Measurements from ENCODE around the gene ZFP64. TPM values are rescaled to one million over a fixed set of nuclear protein-coding genes. Genes with fewer than 3 reads are reported as not detected.

Gene ZFP64
- 10 to 100 TPM; 11.4 to 12.8 TPM for total RNA-seq
- polyA plus RNA-seq, result 10 to 100 TPM in 1 of 2 donors, 1 to 10 TPM in 1; 6.2 to 11.2 TPM

GRCh38 chr20:52191132-52191915 lies at the start of gene ZFP64:
Gene ZFP64, minus strand, starts transcription at chr20:52191779. Its CDS starts 143 bp downstream, at chr20:52191636.
- peak within 1 kb of the TSS; percentile 90 to 96 (median 95) for H3K27ac Mint-ChIP-seq
- peaks cover 7 to 25% (median 17%) of the 10 kb centered on the region in 4 donors for H3K4me1 Mint-ChIP-seq
- H3K9me3 Mint-ChIP-seq, result peaks cover 0 to 2% (median 0%) of the 10 kb centered on the region in 8 donors
- ChIA-PET POLR2A (ENCODE audit: partially characterized antibody) (interaction anchor here (0.5 to 1.9 kb wide), 6 partner anchors 10 to 855 kb away, joined by 3 to 9 read pairs (median 3); no protein-coding TSS in a partner anchor), CTCF (ENCODE audit: partially characterized antibody) (interaction anchor here (0.7 to 1.5 kb wide), 8 partner anchors 10 to 1742 kb away, joined by 3 to 6 read pairs (median 3); no protein-coding TSS in a partner anchor)
- H3K36me3 Mint-ChIP-seq, result peaks cover 6 to 14% of the 10 kb centered on the region in 2 donors
- H3K4me1 ChIP-seq (ENCODE audit: insufficient read depth, low read length), result peaks cover 16% of the 10 kb centered on the region
- no peaks in the 10 kb centered on the region for H3K27me3 ChIP-seq (ENCODE audit: insufficient read depth, low read length)
- DNase-seq, result peak; percentile 75 to 83 (median 80)
- no peaks in the 10 kb centered on the region for H3K27me3 Mint-ChIP-seq
- H3K4me3 ChIP-seq (ENCODE audit: low read length in 2 of 2), result peak within 1 kb of the TSS; percentile 84 to 85
- H3K9me3 ChIP-seq (ENCODE audit: control insufficient read depth in 1 of 2, low read length in 2 of 2), result no peaks in the 10 kb centered on the region
- H3K27ac ChIP-seq (ENCODE audit: low read depth, low read length), result peak within 1 kb of the TSS; percentile 66
- peak within 1 kb of the TSS; percentile 95 to 98 (median 96) for H3K4me3 Mint-ChIP-seq
- H3K36me3 ChIP-seq (ENCODE audit: insufficient read depth, low read length), result peaks cover under 1% of the 10 kb centered on the region
- intact Hi-C loops (cut with micrococcal nuclease), result no loop called here

DNA sequence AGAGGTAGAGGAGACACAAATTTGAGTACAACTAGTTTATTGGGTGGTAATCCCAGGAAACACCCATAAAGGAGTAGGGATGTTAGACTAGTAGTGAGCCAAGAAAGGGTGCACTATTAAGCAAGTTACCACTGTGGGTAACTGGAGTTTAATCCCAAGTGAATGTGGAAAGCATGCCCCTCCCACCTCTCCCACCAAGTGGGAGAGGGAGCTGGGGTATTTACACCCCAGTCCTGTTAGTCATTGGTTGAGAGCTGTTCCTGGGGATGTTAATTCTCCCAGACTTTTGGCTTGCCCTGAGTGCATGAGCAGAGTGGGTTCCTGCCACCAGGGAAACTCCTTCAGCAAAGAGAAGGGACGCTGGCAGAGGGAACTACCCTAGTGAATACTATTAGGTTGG lies 49.2 kb upstream of the ZFP64 start:
- no peaks in the 10 kb centered on the region for H3K9me3 ChIP-seq (ENCODE audit: control insufficient read depth in 1 of 2, low read length in 2 of 2)
- no peak overlapping the region for H3K4me3 Mint-ChIP-seq
- CTCF ChIA-PET (ENCODE audit: partially characterized antibody), result interaction anchor here (1.1 to 1.3 kb wide), 2 partner anchors 71 to 974 kb away, joined by 3 to 4 read pairs; no protein-coding TSS in a partner anchor
- POLR2A ChIA-PET (ENCODE audit: partially characterized antibody), result interaction anchor here (0.7 kb wide), 1 partner anchor 34 kb away, joined by 3 read pairs; no protein-coding TSS in a partner anchor
- no peaks in the 10 kb centered on the region for H3K36me3 ChIP-seq (ENCODE audit: insufficient read depth, low read length)
- H3K27ac ChIP-seq (ENCODE audit: low read depth, low read length), result no peak overlapping the region
- no peak overlapping the region for H3K27ac Mint-ChIP-seq
- H3K4me1 ChIP-seq (ENCODE audit: insufficient read depth, low read length), result no peaks in the 10 kb centered on the region
- no peak overlapping the region for H3K4me3 ChIP-seq (ENCODE audit: low read length in 2 of 2)
- intact Hi-C loops (cut with micrococcal nuclease), result loop anchor here (5.0 kb wide), 2 partner anchors 71 to 136 kb away; no protein-coding TSS in a partner anchor
- H3K9me3 Mint-ChIP-seq, result no peaks in the 10 kb centered on the region
- H3K27me3 Mint-ChIP-seq, result peaks cover 2 to 4% of the 10 kb centered on the region in 2 donors
- H3K4me1 Mint-ChIP-seq, result no peaks in the 10 kb centered on the region
- H3K36me3 Mint-ChIP-seq, result no peaks in the 10 kb centered on the region
- no peaks in the 10 kb centered on the region for H3K27me3 ChIP-seq (ENCODE audit: insufficient read depth, low read length)
- no peak for DNase-seq

DNA sequence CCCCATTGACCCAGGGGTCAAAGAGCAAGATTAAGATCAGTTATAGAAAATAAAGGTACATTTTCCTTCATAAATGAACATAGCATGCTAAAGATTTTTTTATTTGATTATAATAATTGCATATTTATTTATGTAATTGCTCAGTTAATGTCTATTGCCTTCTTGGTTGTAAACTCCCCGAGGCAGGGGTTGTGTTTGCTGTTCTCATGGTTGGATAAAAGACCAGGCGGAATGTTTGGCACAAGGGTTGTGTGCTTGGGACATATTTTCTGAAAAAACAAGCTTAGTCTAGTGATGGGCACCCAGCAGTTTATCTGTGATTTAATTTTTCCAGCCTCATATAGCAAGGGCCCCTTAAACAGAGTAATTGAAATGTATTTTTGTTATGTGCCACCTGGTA lies 47.5 kb upstream of the ZFP64 start:
- ChIA-PET CTCF (ENCODE audit: partially characterized antibody) (interaction anchor here (0.9 kb wide), 1 partner anchor 1309 kb away, joined by 4 read pairs; no protein-coding TSS in a partner anchor), POLR2A (ENCODE audit: partially characterized antibody) (no interaction called here)
- no peaks in the 10 kb centered on the region for H3K9me3 ChIP-seq (ENCODE audit: control insufficient read depth in 1 of 2, low read length in 2 of 2)
- H3K36me3 Mint-ChIP-seq, result no peaks in the 10 kb centered on the region
- intact Hi-C loops (cut with micrococcal nuclease), result no loop called here
- H3K27ac ChIP-seq (ENCODE audit: low read depth, low read length), result no peak overlapping the region
- no peak overlapping the region for H3K4me3 ChIP-seq (ENCODE audit: low read length in 2 of 2)
- H3K4me3 Mint-ChIP-seq, result no peak overlapping the region
- H3K27me3 ChIP-seq (ENCODE audit: insufficient read depth, low read length), result no peaks in the 10 kb centered on the region
- no peaks in the 10 kb centered on the region for H3K4me1 Mint-ChIP-seq
- peaks cover 0 to 2% (median 0%) of the 10 kb centered on the region in 8 donors for H3K9me3 Mint-ChIP-seq
- DNase-seq, result no peak
- H3K27ac Mint-ChIP-seq, result no peak overlapping the region
- H3K4me1 ChIP-seq (ENCODE audit: insufficient read depth, low read length), result no peaks in the 10 kb centered on the region
- no peaks in the 10 kb centered on the region for H3K36me3 ChIP-seq (ENCODE audit: insufficient read depth, low read length)
- peaks cover 2 to 4% of the 10 kb centered on the region in 2 donors for H3K27me3 Mint-ChIP-seq

- no peak overlapping the region for H3K27ac ChIP-seq (ENCODE audit: low read depth, low read length)
- Mint-ChIP-seq H3K27ac (no peak overlapping the region), H3K9me3 (peaks cover 0 to 2% (median 0%) of the 10 kb centered on the region in 8 donors), H3K4me3 (no peak overlapping the region), H3K4me1 (no peaks in the 10 kb centered on the region), H3K36me3 (no peaks in the 10 kb centered on the region), H3K27me3 (peaks cover 4 to 8% of the 10 kb centered on the region in 2 donors)
- no peak overlapping the region for H3K4me3 ChIP-seq (ENCODE audit: low read length in 2 of 2)
- intact Hi-C loops (cut with micrococcal nuclease), result no loop called here
- H3K36me3 ChIP-seq (ENCODE audit: insufficient read depth, low read length), result no peaks in the 10 kb centered on the region
- POLR2A ChIA-PET (ENCODE audit: partially characterized antibody), result no interaction called here
- no peak for DNase-seq
- H3K9me3 ChIP-seq (ENCODE audit: control insufficient read depth in 1 of 2, low read length in 2 of 2), result no peaks in the 10 kb centered on the region
- no peaks in the 10 kb centered on the region for H3K4me1 ChIP-seq (ENCODE audit: insufficient read depth, low read length)
- CTCF ChIA-PET (ENCODE audit: partially characterized antibody), result no interaction called here
- H3K27me3 ChIP-seq (ENCODE audit: insufficient read depth, low read length), result no peaks in the 10 kb centered on the region
Measured at GRCh38 chr20:52236292-52236691, 44.7 kb upstream of the ZFP64 start.

DNA sequence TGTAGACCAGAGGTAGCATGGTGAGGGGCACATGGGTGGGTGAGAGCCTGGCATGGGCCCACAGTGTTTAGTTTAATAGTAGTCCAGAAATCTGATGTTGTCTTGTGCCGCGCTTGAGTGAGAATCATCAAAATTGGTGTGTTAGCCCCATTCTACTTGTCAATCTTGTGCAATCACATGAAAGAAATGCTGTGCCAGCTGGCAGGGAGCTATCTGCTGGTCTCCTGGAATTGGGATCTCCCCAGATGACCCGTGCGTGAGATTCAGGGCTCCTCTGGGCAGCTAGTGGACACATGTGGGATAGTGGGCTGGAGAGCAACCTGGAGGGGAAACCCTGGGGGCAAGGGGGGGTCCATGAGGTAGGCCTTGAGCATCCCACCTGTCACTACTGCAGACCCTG lies 43.5 kb upstream of the ZFP64 start:
- Mint-ChIP-seq H3K27ac (no peak overlapping the region), H3K36me3 (no peaks in the 10 kb centered on the region), H3K9me3 (peaks cover 0 to 2% (median 0%) of the 10 kb centered on the region in 8 donors), H3K4me1 (no peaks in the 10 kb centered on the region), H3K4me3 (peak overlapping the region in 1 of 8 donors; percentile 4), H3K27me3 (peaks cover 4 to 8% of the 10 kb centered on the region in 2 donors)
- Histone ChIP-seq H3K36me3 (ENCODE audit: insufficient read depth, low read length) (no peaks in the 10 kb centered on the region), H3K27me3 (ENCODE audit: insufficient read depth, low read length) (no peaks in the 10 kb centered on the region), H3K4me3 (ENCODE audit: low read length in 2 of 2) (no peak overlapping the region), H3K4me1 (ENCODE audit: insufficient read depth, low read length) (no peaks in the 10 kb centered on the region), H3K27ac (ENCODE audit: low read depth, low read length) (no peak overlapping the region), H3K9me3 (ENCODE audit: control insufficient read depth in 1 of 2, low read length in 2 of 2) (no peaks in the 10 kb centered on the region)
- no peak for DNase-seq
- ChIA-PET POLR2A (ENCODE audit: partially characterized antibody) (no interaction called here), CTCF (ENCODE audit: partially characterized antibody) (no interaction called here)
- intact Hi-C loops (cut with micrococcal nuclease), result no loop called here

DNA sequence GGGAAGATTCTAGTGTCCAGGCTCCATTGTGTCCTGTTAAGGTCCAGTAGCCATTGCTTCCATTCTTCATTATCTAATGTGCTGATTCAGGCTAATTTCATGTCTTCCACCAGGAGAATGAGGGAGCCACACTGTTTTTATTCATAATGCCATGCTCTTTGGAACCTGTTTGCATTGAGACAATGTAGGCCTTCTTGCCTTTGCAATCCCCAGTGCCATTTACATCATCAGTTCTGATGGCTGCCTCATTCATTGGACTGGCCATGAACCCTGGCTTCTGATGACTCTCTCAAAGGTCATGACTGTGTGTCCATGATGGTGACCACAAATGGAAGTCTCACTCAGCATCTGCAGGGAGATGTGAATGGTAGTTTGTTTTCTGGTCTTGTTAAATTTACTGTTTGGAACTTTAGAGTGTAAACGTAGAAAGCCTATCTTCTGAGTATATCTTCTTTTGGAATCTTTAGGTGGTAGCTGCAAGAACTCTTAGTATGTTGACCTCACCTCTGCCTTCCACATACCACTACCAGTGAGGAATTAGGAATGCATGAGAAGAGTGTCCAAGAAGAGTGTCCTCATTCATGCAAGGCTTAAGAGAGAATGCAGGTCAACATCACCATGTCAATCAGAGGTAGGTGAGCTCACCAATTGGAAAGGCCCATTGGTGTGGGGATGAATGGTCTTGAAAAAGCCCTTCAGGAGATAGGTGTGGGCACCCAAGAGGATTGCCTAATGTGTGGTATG lies 42.9 kb upstream of the ZFP64 start:
- H3K4me3 Mint-ChIP-seq, result no peak overlapping the region

More for the DNA sequence above, 42.9 kb upstream of the ZFP64 start:
- ChIA-PET CTCF (ENCODE audit: partially characterized antibody) (interaction anchor here (0.6 to 1.1 kb wide), 2 partner anchors 9 to 105 kb away, joined by 3 read pairs; no protein-coding TSS in a partner anchor), POLR2A (ENCODE audit: partially characterized antibody) (no interaction called here)
- Mint-ChIP-seq H3K27me3 (peaks cover 6 to 11% of the 10 kb centered on the region in 2 donors), H3K4me1 (no peaks in the 10 kb centered on the region), H3K36me3 (no peaks in the 10 kb centered on the region), H3K27ac (no peak overlapping the region), H3K9me3 (peaks cover 0 to 2% (median 0%) of the 10 kb centered on the region in 8 donors)
- no peak overlapping the region for H3K27ac ChIP-seq (ENCODE audit: low read depth, low read length)
- H3K9me3 ChIP-seq (ENCODE audit: control insufficient read depth in 1 of 2, low read length in 2 of 2), result no peaks in the 10 kb centered on the region
- intact Hi-C loops (cut with micrococcal nuclease), result no loop called here
- no peaks in the 10 kb centered on the region for H3K4me1 ChIP-seq (ENCODE audit: insufficient read depth, low read length)
- H3K4me3 ChIP-seq (ENCODE audit: low read length in 2 of 2), result no peak overlapping the region
- H3K27me3 ChIP-seq (ENCODE audit: insufficient read depth, low read length), result no peaks in the 10 kb centered on the region
- no peak for DNase-seq
- no peaks in the 10 kb centered on the region for H3K36me3 ChIP-seq (ENCODE audit: insufficient read depth, low read length)
